Tibial artery (tissue), 4 donors: Measurements from ENCODE around the gene KIF13A.

Source experiments
- DNase-seq, 2 donors: peaks; one replicate each; pipeline ENCODE4 v3.0.0-alpha.2; 2019
- H3K27ac ChIP-seq, 2 donors: fragments of 200-600 bp; sonication (generic) in 1 of 2; 1 replicate in 1 of 2; 2 replicates in 1 of 2; pipeline ENCODE4 v1.5.1; 2018 to 2019; ENCODE audit warnings: mild to moderate bottlenecking in 1 of 2
- H3K27me3 ChIP-seq, 2 donors: fragments of 200-600 bp; sonication (generic) in 1 of 2; one replicate each; pipeline versions ENCODE4 v1.5.1 to v1.6.0; 2016 to 2019
- H3K36me3 ChIP-seq, 3 donors: fragments of 200-600 bp; sonication (generic) in 2 of 3; one replicate each; pipeline ENCODE4 v1.5.1; 2016 to 2019; ENCODE audit warnings: mild to moderate bottlenecking in 2 of 3
- H3K4me1 ChIP-seq, 4 donors: fragments of 200-600 bp; sonication (generic) in 2 of 4; 1 replicate in 3 of 4; 2 replicates in 1 of 4; pipeline ENCODE4 v1.5.1; 2016 to 2019
- H3K4me3 ChIP-seq, 2 donors: fragments of 200-600 bp; sonication (generic) in 1 of 2; 1 replicate in 1 of 2; 2 replicates in 1 of 2; pipeline ENCODE4 v1.5.1; 2018 to 2019; ENCODE audit warnings: mild to moderate bottlenecking in 2 of 2
- H3K9me3 ChIP-seq, 3 donors: fragments of 200-600 bp; sonication (generic) in 1 of 3; one replicate each; pipeline ENCODE4 v1.5.1; 2016 to 2019
- intact Hi-C: fragments of 100-400 bp; cut with DNase I; formaldehyde crosslinking; loops from one replicate; pipeline ENCODE4 v1.15.0; 2023; ENCODE audit warnings: low total_unique reads
- TF ChIP-seq, protein P1 (sequence below), 2 experiments: fragments of 200-600 bp in 1 of 2; fragments of 450-650 bp in 1 of 2; IDR thresholded peaks; one replicate each; pipeline ENCODE4 v1.5.1; 2017 to 2019; ENCODE audit warnings: antibody characterized with exemption in 2 of 2, mild to moderate bottlenecking in 1 of 2, moderate library complexity in 1 of 2

KIF13A gene

DNA sequence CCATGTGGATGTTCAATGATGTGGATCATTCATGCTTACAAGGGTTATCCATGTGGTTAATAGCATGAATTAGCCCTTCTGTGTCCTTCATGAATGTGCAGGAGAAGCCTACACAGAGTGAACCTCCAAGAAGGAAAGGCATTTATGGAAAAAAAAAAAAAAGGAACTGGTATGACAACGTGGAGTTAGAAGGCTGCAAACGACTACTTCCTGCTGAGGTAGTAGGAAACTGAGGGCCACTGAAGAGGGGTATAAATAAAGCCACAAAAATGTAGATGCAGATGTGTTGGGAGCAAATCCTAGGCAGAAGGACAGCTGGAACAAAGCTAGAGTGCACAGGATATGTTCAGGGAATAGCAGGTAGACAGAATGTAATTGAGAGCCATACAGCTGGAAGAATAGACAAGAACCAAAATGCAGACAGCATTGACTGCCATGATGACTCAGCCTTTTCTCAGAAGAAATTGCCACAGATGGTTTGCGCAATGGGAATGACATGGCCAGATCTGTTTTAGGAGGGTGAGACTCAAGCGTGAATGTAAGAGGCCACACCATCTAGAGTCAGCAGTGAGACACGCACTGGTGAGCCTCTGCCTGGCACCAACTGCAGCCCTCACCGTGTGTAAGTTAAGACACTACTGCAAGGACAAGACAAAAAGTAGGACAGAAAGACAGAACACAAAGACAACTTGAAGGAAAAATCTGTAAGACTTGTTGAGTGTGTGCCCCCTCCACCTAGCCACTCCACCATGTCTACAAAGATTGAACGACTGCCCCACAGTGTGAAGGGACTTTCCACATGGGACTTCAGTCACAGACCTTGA, 79.8 kb downstream of the KIF13A start:
- Histone ChIP-seq H3K4me3 (no peak overlapping the region), H3K4me1 (peaks cover 0 to 82% (median 37%) of the 10 kb centered on the region in 4 donors), H3K27me3 (no peaks in the 10 kb centered on the region), H3K27ac (peak overlapping the region; percentile 1 to 26), H3K9me3 (no peaks in the 10 kb centered on the region), H3K36me3 (no peaks in the 10 kb centered on the region)
- TF ChIP-seq, protein P1, sequence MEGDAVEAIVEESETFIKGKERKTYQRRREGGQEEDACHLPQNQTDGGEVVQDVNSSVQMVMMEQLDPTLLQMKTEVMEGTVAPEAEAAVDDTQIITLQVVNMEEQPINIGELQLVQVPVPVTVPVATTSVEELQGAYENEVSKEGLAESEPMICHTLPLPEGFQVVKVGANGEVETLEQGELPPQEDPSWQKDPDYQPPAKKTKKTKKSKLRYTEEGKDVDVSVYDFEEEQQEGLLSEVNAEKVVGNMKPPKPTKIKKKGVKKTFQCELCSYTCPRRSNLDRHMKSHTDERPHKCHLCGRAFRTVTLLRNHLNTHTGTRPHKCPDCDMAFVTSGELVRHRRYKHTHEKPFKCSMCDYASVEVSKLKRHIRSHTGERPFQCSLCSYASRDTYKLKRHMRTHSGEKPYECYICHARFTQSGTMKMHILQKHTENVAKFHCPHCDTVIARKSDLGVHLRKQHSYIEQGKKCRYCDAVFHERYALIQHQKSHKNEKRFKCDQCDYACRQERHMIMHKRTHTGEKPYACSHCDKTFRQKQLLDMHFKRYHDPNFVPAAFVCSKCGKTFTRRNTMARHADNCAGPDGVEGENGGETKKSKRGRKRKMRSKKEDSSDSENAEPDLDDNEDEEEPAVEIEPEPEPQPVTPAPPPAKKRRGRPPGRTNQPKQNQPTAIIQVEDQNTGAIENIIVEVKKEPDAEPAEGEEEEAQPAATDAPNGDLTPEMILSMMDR (IDR thresholded peaks at IDR 0.05), result no peak
- intact Hi-C loops, result no loop called here
- DNase-seq, result peak; percentile 89

DNA sequence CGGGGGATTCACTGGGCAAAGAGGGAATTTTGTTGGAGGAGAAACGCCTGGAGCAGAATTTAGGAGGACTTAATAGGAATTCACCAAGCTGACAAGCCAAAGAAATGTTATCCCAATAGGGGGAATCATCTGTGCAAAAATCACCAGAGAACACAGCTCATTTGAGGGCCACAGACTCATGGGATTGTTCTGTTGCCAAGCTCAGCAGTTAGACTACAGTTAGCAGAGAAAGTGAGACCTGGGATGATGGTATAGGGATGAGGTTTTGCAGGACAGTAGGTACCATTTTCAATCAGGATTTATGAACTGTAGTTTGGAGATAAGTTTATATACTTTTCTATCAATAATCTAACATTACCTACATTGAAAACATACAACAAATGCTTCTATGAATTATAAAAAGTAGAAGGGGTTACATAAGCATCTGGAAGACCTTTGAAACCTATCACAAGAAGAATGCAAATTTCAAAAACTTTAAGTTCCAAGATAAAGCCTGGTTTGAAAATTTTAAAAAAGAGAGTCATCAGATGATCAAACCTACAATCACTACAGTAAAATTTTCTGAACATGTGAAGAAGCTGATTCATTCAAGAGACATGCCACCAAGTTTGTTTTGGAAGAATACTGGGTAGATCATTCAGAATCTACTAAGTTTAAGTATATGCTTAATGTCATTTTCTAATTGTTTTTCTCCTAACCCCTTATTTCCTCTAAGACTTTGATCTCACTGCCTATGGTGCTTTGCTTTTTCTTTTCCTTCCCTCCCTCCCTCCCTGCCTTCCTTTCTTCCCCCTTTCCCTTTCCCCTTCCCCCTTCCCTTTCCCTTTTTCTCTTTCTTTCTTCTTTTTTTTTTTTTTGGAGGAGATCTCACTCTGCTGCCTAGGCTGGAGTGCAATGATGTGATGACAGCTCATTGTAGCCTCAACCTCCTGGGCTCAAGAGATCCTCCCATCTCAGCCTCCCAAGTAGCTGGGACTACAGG, 81.5 kb downstream of the KIF13A start:
- Histone ChIP-seq H3K27me3 (no peaks in the 10 kb centered on the region), H3K4me1 (peaks cover 0 to 87% (median 35%) of the 10 kb centered on the region in 4 donors), H3K9me3 (no peaks in the 10 kb centered on the region), H3K27ac (peak overlapping the region in 1 of 2 donors; percentile 28), H3K4me3 (no peak overlapping the region), H3K36me3 (no peaks in the 10 kb centered on the region)
- TF ChIP-seq, protein P1 (IDR thresholded peaks at IDR 0.05), result no peak
- intact Hi-C loops, result no loop called here
- no peak for DNase-seq

DNA sequence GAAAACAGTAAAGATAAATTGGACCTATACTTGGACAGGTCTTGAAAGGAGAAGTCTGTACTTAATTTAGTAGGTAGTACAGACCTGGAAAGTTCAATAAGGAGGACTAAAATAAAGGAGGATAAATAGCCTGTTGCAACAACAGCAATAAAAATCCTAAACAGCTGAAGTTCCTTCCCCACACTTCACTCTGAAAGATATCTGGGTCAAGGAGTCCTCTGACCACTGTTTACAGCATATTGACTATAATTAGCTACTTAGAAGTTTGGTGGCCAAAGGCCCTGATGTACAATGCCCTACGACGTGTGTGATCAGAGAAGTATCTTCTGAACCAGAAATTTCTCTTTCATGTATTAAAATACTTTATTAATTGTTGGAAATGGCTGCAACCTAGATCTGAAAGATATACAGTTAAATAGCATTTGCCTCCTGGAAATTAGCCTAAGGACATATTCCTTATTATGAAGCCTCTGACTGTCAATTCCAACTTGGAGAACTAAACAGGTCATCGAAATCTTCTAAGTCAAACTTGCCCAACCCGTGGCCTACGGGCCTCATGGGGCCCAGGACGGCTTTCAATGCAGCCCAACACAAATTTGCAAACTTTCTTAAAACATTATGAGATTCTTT, 82.8 kb downstream of the KIF13A start:
- no peak for DNase-seq
- Histone ChIP-seq H3K27me3 (no peaks in the 10 kb centered on the region), H3K4me1 (peaks cover 0 to 81% (median 33%) of the 10 kb centered on the region in 4 donors), H3K4me3 (no peak overlapping the region), H3K9me3 (no peaks in the 10 kb centered on the region), H3K36me3 (no peaks in the 10 kb centered on the region), H3K27ac (no peak overlapping the region)
- TF ChIP-seq, protein P1 (IDR thresholded peaks at IDR 0.05), result no peak
- intact Hi-C loops, result no loop called here

DNA sequence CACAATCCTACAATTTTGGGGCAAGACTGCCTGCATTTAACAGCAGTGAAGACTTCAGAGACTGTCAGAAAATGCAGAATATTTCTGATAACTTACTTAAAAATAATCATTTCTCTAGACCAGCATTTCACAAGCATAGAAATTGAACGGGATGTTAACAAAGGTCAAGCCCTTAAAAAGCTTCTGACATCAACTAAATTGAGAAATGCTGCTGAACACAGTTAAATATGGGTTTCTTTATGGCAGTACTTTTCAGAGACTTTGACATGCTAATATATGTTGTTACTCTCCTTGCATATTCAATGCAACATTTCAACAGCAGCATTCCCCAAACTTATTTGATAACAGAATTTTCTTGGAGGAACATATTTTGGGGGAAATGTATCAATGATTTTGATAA, 84.5 kb downstream of the KIF13A start:
- H3K4me1 ChIP-seq, result peaks cover 0 to 82% (median 32%) of the 10 kb centered on the region in 4 donors
- intact Hi-C loops, result no loop called here
- H3K9me3 ChIP-seq, result no peaks in the 10 kb centered on the region
- no peak overlapping the region for H3K4me3 ChIP-seq
- H3K27ac ChIP-seq, result no peak overlapping the region
- TF ChIP-seq, protein P1 (IDR thresholded peaks at IDR 0.05), result no peak
- peaks cover 0 to under 1% (median 0%) of the 10 kb centered on the region in 3 donors for H3K36me3 ChIP-seq
- DNase-seq, result no peak
- H3K27me3 ChIP-seq, result no peaks in the 10 kb centered on the region

- H3K27ac ChIP-seq, result no peak overlapping the region
- no peaks in the 10 kb centered on the region for H3K27me3 ChIP-seq
- no peak overlapping the region for H3K4me3 ChIP-seq
- DNase-seq, result no peak
- H3K9me3 ChIP-seq, result no peaks in the 10 kb centered on the region
- H3K4me1 ChIP-seq, result peaks cover 0 to 67% (median 23%) of the 10 kb centered on the region in 4 donors
- TF ChIP-seq, protein P1 (IDR thresholded peaks at IDR 0.05), result no peak
- H3K36me3 ChIP-seq, result peaks cover 11 to 15% (median 13%) of the 10 kb centered on the region in 3 donors
- intact Hi-C loops, result no loop called here
These were observed 85.9 kb downstream of the KIF13A start for GRCh38 chr6:17901493-17901892.
